ENCODE measurements around the gene RBM20.
A peak's percentile ranks its signal among the peaks of the same experiment; 100 is the strongest.

Gene RBM20

DNA sequence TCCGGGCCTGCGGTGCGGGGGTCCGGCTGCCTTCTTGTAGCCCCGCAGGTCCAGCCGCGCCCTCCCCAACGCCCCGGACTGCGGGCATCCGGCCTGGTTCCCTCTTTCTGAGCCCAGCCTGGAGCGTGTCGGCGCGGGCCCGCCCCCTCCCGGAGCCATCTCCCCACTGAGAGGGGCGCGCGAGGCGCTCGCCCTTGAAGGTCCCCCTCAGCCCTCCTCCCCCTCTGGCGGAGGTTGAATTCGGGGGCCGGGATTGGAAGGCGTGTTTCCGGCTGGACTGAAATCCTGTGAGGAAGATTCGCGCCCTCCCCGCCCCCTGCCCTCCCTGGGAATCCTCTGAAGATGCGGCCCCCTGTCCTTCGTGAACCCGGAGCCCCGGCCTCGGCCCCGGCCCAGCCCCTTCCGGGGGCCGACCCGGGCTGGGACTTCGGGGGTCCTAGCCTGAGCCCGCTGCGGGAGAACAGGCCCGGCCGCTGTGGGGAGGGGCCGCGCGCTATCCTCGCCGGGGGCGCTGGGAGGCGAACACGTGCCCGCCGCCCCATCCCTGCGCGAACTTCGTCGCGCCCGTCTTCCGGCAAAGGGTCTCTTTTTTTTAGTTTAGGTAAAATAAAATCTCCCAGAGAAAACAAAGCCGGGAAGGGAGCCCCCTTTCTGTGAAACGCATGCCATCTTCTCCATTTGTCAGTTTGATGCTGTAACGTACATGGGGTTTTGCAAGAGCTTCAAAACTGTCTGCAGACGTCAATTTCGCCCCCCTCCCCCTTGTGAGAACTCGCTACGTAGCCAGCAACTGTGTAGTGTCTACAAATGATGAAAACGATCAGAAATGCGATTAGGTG is 228.2 kb downstream of the RBM20 start:
- H3K36me3 Mint-ChIP-seq: no peaks in the 10 kb centered on the region
- H3K4me3 Mint-ChIP-seq: peak overlapping the region; percentile 87
- no peaks in the 10 kb centered on the region for H3K9me3 Mint-ChIP-seq
- peak overlapping the region; percentile 98 for H3K27ac Mint-ChIP-seq
- peaks cover 71% of the 10 kb centered on the region for H3K4me1 Mint-ChIP-seq
- no peaks in the 10 kb centered on the region for H3K27me3 Mint-ChIP-seq

DNA sequence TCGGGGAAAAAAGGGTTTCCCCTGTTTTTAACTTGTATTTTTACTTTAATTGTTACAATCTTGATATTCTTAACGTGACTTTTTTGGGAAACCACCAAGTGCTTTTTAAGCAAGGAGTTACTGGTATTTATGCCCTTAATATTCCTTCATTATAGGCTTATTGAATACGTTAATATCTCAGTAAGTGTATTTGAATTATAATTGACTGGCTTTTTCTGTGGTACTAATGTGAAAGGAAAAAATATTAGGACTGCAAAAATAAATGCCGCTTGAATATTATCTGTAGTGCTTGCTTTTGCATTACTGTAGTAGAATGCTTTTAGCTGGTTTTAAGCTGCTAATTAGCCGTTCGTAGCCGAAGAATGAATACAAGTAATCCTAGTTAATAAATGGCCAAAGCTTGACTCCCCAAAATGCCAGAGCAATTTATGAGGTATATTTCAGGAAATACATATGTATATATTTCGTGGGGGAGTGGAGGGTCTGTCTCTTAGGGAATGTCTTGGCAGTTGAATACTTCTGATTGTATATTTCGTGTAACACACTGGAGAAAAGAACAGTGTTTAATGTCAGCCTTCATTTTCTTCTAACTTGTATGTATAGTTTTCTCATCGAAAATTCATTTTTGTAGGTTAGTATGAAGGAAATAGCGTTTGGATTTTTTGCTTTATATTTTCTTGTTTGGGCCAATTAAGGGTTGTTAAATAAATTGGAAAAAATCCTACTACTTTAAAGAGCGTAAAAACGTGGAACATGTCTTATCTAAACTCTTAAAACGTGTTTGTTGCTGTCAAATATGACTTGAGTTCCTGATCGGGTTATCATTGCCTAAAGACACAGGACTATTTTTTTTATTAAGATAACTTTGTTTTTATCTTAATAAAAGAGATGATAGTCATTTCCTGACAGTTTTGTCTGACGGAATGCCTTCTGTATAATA is 229.1 kb downstream of the RBM20 start:
- Mint-ChIP-seq H3K4me3 (peak overlapping the region; percentile 87), H3K9me3 (no peaks in the 10 kb centered on the region), H3K27ac (peak overlapping the region; percentile 98), H3K4me1 (peaks cover 71% of the 10 kb centered on the region), H3K36me3 (no peaks in the 10 kb centered on the region), H3K27me3 (no peaks in the 10 kb centered on the region)

DNA sequence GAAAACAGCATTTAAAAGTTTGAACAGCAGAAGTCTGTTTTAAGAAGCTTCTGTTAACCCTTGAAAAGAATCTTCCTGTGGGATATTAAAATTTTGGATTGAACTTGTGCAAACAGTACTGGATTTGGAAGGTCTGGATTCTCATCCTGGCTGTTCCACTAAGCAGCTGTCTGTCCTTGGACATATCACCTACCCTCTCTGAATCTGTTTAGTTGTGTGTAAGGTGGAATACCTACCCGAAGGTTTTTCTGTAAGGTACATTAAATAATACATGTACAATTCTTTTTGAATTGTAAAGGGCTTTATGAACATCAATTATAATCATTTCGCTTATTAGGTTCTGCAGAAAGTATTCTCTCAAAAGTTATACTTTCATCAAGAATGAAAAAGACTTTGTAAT is 229.8 kb downstream of the RBM20 start:
- Mint-ChIP-seq H3K4me3 (peak overlapping the region; percentile 87), H3K4me1 (peaks cover 71% of the 10 kb centered on the region), H3K36me3 (peaks cover 4% of the 10 kb centered on the region)

DNA sequence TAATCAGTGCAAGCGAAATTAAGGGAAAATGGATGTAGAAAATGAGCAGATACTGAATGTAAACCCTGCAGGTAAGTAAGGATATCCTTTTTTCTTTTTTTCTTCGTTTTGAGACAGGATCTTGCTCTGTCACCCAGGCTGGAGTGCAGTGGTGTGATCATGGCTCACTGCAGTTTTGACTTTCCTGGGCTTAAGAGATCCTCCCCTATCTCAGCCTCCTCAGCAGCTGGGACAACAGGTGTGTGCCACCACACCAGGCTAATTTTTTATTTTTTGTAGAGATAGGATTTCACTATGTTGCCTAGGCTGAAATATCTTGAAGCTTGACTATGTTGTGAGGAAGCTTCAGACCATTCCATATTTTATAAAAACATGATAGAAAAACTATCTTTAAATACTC is 231.9 kb downstream of the RBM20 start:
- Mint-ChIP-seq H3K4me3 (peak overlapping the region; percentile 51), H3K27me3 (no peaks in the 10 kb centered on the region), H3K4me1 (peaks cover 70% of the 10 kb centered on the region), H3K36me3 (peaks cover 7% of the 10 kb centered on the region), H3K9me3 (no peaks in the 10 kb centered on the region), H3K27ac (peak overlapping the region; percentile 77)

More for the DNA sequence above, 229.8 kb downstream of the RBM20 start:
- no peaks in the 10 kb centered on the region for H3K9me3 Mint-ChIP-seq
- no peaks in the 10 kb centered on the region for H3K27me3 Mint-ChIP-seq
- H3K27ac Mint-ChIP-seq: peak overlapping the region; percentile 91

DNA sequence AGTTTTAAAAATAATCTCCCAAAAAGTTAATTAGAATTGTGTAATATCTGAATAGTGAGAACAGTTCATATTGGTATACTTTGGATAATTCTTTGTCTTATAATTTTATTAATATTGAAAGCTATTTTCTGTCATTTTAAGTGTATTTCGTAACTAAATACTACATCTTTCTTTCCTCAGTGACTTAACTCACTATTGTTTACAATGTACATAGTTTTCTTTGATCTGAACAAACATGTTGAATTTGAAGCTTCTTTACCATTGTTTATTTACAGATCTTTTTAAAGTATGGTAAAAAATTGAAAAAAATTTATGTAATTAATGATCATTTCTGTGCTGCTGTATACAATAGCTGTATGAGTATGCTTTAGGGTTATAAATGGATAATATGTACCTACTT is 232.7 kb downstream of the RBM20 start:
- Mint-ChIP-seq H3K4me3 (no peak overlapping the region), H3K9me3 (no peaks in the 10 kb centered on the region), H3K4me1 (peaks cover 70% of the 10 kb centered on the region), H3K27me3 (no peaks in the 10 kb centered on the region), H3K36me3 (peaks cover 12% of the 10 kb centered on the region), H3K27ac (no peak overlapping the region)

DNA sequence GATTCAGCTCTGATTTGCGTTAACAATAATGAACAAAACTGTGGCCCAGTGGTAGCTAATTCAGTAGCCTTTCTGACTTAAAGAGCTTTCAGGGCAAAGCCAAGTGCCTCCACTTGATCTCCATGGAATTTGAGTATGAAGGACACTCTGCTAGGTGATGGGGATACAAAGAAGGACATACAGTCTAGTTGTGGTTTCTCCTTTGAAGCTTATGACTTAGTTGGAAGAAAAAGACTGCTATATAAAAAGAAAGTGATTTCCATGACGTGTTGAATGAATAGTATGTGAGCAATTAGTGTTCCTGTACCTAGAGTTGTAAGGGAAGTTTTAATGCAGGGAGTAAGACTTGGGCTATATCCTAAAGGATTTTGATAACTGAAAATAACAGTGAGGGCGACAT is 235.9 kb downstream of the RBM20 start:
- peak overlapping the region; percentile 84 for H3K27ac Mint-ChIP-seq
- no peaks in the 10 kb centered on the region for H3K9me3 Mint-ChIP-seq
- H3K27me3 Mint-ChIP-seq: no peaks in the 10 kb centered on the region
- peaks cover 87% of the 10 kb centered on the region for H3K4me1 Mint-ChIP-seq
- peak overlapping the region; percentile 54 for H3K4me3 Mint-ChIP-seq
- H3K36me3 Mint-ChIP-seq: peaks cover 27% of the 10 kb centered on the region

DNA sequence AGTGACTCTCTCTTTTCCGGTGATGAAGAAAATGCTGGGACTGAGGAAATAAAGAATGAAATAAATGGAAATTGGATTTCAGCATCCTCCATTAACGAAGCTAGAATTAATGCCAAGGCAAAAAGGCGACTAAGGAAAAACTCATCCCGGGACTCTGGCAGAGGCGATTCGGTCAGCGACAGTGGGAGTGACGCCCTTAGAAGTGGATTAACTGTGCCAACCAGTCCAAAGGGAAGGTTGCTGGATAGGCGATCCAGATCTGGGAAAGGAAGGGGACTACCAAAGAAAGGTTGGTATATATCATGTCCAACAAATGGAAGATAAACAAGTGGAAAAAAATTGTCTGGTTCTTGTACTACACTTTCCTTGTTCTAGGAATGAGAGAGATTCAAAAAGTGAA is 237.1 kb downstream of the RBM20 start:
- peak overlapping the region; percentile 64 for H3K4me3 Mint-ChIP-seq
- H3K4me1 Mint-ChIP-seq: peaks cover 86% of the 10 kb centered on the region
- H3K27me3 Mint-ChIP-seq: no peaks in the 10 kb centered on the region
- peaks cover 30% of the 10 kb centered on the region for H3K36me3 Mint-ChIP-seq
- H3K27ac Mint-ChIP-seq: peak overlapping the region; percentile 90
- H3K9me3 Mint-ChIP-seq: no peaks in the 10 kb centered on the region

DNA sequence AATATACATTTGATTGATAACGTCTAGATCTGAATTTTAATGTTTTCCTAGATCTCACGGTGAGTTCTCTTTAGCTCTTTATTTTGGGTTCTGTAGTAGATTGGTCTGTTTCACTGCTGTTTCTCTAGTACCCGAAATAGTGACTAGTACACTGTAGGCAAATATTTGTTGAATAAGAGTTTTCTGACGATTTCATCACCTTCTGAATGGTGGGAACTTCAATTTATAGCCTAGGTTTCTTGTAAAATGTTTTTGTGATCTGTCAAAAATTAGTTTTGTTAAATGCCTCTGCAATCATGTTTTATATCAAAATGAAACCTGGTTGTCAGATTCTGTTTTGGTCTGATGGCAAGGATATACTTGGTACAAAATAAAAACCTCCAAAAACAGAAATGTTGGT is 237.8 kb downstream of the RBM20 start:
- Mint-ChIP-seq H3K4me1 (peaks cover 87% of the 10 kb centered on the region), H3K36me3 (peaks cover 30% of the 10 kb centered on the region), H3K27me3 (no peaks in the 10 kb centered on the region), H3K27ac (peak overlapping the region; percentile 43), H3K4me3 (peak overlapping the region; percentile 27), H3K9me3 (no peaks in the 10 kb centered on the region)

DNA sequence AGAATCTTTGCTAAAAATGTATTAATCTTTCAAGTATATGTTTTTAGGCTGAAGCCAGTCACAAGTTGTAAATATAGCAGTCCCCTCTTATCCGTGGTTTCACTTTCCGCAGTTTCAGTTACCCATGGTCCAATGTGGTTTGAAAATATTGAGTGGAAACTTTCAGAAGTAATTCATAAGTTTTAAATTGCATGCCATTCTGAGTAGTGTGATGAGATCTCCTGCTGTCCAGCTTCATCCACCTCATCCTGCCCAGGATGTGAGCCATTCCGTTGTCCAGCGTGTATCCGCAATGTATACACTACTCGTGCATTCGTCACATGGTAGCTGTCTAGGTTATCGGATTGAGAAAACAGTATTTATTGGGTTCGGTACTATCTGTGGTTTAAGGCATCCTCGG is 239.8 kb downstream of the RBM20 start:
- H3K4me1 Mint-ChIP-seq: peaks cover 82% of the 10 kb centered on the region
- no peaks in the 10 kb centered on the region for H3K9me3 Mint-ChIP-seq
- peaks cover 35% of the 10 kb centered on the region for H3K36me3 Mint-ChIP-seq
- H3K27me3 Mint-ChIP-seq: no peaks in the 10 kb centered on the region
- H3K27ac Mint-ChIP-seq: peak overlapping the region; percentile 76
- H3K4me3 Mint-ChIP-seq: peak overlapping the region; percentile 75

DNA sequence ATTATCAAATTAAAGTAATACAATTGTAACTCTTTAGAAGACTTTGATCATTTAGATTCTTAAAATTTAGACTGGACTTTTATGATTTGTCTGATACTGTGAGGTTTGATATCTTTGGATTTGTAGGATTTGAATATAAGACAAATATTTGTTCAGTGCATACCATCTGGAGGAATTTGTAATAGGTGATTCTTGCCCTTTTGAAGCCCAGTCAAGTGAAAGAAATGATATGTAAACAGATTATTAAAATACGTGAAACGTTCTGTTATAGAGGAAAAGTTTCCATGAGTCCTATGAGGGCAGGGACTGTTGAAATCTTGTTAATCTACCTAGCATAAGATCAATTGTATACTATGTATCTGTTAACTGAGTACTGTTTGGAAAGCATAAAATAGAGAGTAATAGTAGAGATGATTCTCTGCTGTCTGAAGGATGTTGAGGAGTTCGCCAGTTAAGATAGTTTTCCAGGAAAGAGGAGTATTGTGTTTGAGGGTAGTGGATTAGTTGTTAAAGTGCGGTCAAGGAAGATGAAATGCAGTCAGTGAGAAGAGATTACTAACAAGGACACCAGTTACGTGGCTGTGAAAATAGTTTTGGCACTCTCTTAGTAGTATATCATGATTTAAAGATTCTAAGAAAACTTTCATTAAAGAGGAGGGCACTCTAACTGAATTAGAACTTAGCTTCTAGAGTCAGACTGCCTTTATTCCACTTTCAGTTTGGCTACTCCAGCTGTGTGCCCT is 242.0 kb downstream of the RBM20 start:
- Mint-ChIP-seq H3K27me3 (no peaks in the 10 kb centered on the region), H3K4me1 (peaks cover 76% of the 10 kb centered on the region), H3K36me3 (peaks cover 35% of the 10 kb centered on the region), H3K4me3 (peak overlapping the region; percentile 8), H3K9me3 (no peaks in the 10 kb centered on the region), H3K27ac (peak overlapping the region; percentile 81)

DNA sequence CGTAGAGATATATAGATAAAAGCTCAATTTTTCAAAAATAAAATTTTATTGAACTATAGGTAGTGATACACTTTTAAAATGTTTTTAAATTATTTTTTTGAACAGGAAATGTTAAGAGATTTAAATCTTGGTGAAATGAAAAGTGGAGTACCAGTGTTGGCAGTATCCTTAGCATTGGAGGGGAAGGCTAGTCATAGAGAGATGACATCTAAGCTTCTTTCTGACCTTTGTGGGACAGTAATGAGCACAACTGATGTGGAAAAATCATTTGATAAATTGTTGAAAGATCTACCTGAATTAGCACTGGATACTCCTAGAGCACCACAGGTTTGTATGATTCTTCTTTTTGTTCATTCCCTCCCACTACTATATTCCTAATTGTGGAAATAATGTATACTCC is 243.4 kb downstream of the RBM20 start:
- peaks cover 29% of the 10 kb centered on the region for H3K36me3 Mint-ChIP-seq
- H3K4me3 Mint-ChIP-seq: no peak overlapping the region
- peak overlapping the region; percentile 68 for H3K27ac Mint-ChIP-seq
- no peaks in the 10 kb centered on the region for H3K9me3 Mint-ChIP-seq
- peaks cover 73% of the 10 kb centered on the region for H3K4me1 Mint-ChIP-seq
- no peaks in the 10 kb centered on the region for H3K27me3 Mint-ChIP-seq

Measured in activated naive CD4-positive, alpha-beta T cell treated with anti-CD3 and anti-CD28 coated beads, Interleukin-2, amount 50 U/mL, for 24 hours (primary cell).